ENCODE measurements around the gene TSSK6. TPM values are rescaled to one million over a fixed set of nuclear protein-coding genes. Genes with fewer than 3 reads are reported as not detected.

Gene TSSK6
- total RNA-seq, 1 experiment from 2014 or later, result 4.7 TPM

GRCh38 chr19:19524053-19524452 lies 8.7 kb upstream of the TSSK6 start:
- POLR2A ChIA-PET, result no interaction called here
- no peaks in the 10 kb centered on the region for H3K4me1 Mint-ChIP-seq
- H3K36me3 Mint-ChIP-seq, result peaks cover 26% of the 10 kb centered on the region
- DNase-seq (ENCODE audit: low spot score) (no peak), ATAC-seq (no peak)
- H3K4me3 Mint-ChIP-seq, result no peak overlapping the region
- no peaks in the 10 kb centered on the region for H3K9me3 Mint-ChIP-seq
- CTCF ChIA-PET, result interaction anchor here (1.0 kb wide), 1 partner anchor 8 kb away, joined by 4 read pairs; no protein-coding TSS in a partner anchor
- H3K27me3 Mint-ChIP-seq (ENCODE audit: low read depth), result no peaks in the 10 kb centered on the region
- H3K27ac Mint-ChIP-seq, result no peak overlapping the region
- no peak for TF ChIP-seq CREM (CRISPR knock-in tag; IDR thresholded peaks at IDR 0.05)
- no peak for TF ChIP-seq GRHL2 (CRISPR knock-in tag; IDR thresholded peaks at IDR 0.05; ENCODE audit: insufficient replicate concordance, severe bottlenecking)
- TF ChIP-seq ATF1 (CRISPR knock-in tag; IDR thresholded peaks at IDR 0.05), result no peak
- TF ChIP-seq SOX15 (CRISPR knock-in tag; IDR thresholded peaks at IDR 0.05), result no peak
- TF ChIP-seq MYBL2 (CRISPR knock-in tag; IDR thresholded peaks at IDR 0.05), result no peak
- no peak for TF ChIP-seq NR3C1 (CRISPR knock-in tag; conservative IDR thresholded peaks at IDR 0.05; ENCODE audit: low read depth)
- TF ChIP-seq E2F1 (CRISPR knock-in tag; IDR thresholded peaks at IDR 0.05), result no peak
- TF ChIP-seq SMAD4 (CRISPR knock-in tag; IDR thresholded peaks at IDR 0.05), result no peak
- TF ChIP-seq ATF3 (CRISPR knock-in tag; conservative IDR thresholded peaks at IDR 0.05), result no peak
- TF ChIP-seq ELF4 (CRISPR knock-in tag; IDR thresholded peaks at IDR 0.05; ENCODE audit: low read depth), result no peak
- no peak for TF ChIP-seq CBFB (CRISPR knock-in tag; IDR thresholded peaks at IDR 0.05; ENCODE audit: low read depth)
- TF ChIP-seq MAX (CRISPR knock-in tag; IDR thresholded peaks at IDR 0.05), result no peak
- no peak for TF ChIP-seq GTF2I (CRISPR knock-in tag; conservative IDR thresholded peaks at IDR 0.05)
- TF ChIP-seq ZNF138 (CRISPR knock-in tag; conservative IDR thresholded peaks at IDR 0.05), result no peak
- TF ChIP-seq ZNF396 (CRISPR knock-in tag; IDR thresholded peaks at IDR 0.05; ENCODE audit: borderline replicate concordance), result no peak
- no peak for TF ChIP-seq TCF7 (CRISPR knock-in tag; IDR thresholded peaks at IDR 0.05; ENCODE audit: low read depth)
- no peak for TF ChIP-seq TEAD1 (CRISPR knock-in tag; IDR thresholded peaks at IDR 0.05)

- Mint-ChIP-seq H3K27ac (0 out of 2 replicates have a peak overlapping the region, but pooled peaks have one; percentile 12), H3K27me3 (ENCODE audit: low read depth) (no peaks in the 10 kb centered on the region), H3K4me3 (no peak overlapping the region), H3K9me3 (no peaks in the 10 kb centered on the region), H3K36me3 (peaks cover 27% of the 10 kb centered on the region), H3K4me1 (no peaks in the 10 kb centered on the region)
- ChIA-PET POLR2A (no interaction called here), CTCF (interaction anchor here (1.0 kb wide), 1 partner anchor 9 kb away, joined by 4 read pairs; no protein-coding TSS in a partner anchor)
- ATAC-seq (no peak), DNase-seq (ENCODE audit: low spot score) (no peak)
- no peak for TF ChIP-seq ZNF512 (CRISPR knock-in tag; IDR thresholded peaks at IDR 0.05; ENCODE audit: borderline replicate concordance)
- TF ChIP-seq ZNF121 (CRISPR knock-in tag; IDR thresholded peaks at IDR 0.05), result peak; percentile 70
- TF ChIP-seq OVOL2 (CRISPR knock-in tag; IDR thresholded peaks at IDR 0.05; ENCODE audit: borderline replicate concordance), result no peak
Measured at GRCh38 chr19:19523177-19523576, 7.8 kb upstream of the TSSK6 start.

- Mint-ChIP-seq H3K4me1 (0 out of 2 replicates have a peak, but pooled peaks cover 2% of the 10 kb centered on the region), H3K4me3 (no peak overlapping the region), H3K27ac (peak overlapping the region; percentile 38; the same call in 1 of the 2 replicates), H3K36me3 (peaks cover 27% of the 10 kb centered on the region), H3K27me3 (ENCODE audit: low read depth) (no peaks in the 10 kb centered on the region), H3K9me3 (no peaks in the 10 kb centered on the region)
- DNase-seq (ENCODE audit: low spot score) (no peak), ATAC-seq (no peak)
- POLR2A ChIA-PET, result no interaction called here
- CTCF ChIA-PET, result no interaction called here
- TF ChIP-seq JAZF1 (CRISPR knock-in tag; IDR thresholded peaks at IDR 0.05), result no peak
Measured at GRCh38 chr19:19520989-19521388, 5.6 kb upstream of the TSSK6 start.
